ENCODE results near the gene CIDEB.

DNA sequence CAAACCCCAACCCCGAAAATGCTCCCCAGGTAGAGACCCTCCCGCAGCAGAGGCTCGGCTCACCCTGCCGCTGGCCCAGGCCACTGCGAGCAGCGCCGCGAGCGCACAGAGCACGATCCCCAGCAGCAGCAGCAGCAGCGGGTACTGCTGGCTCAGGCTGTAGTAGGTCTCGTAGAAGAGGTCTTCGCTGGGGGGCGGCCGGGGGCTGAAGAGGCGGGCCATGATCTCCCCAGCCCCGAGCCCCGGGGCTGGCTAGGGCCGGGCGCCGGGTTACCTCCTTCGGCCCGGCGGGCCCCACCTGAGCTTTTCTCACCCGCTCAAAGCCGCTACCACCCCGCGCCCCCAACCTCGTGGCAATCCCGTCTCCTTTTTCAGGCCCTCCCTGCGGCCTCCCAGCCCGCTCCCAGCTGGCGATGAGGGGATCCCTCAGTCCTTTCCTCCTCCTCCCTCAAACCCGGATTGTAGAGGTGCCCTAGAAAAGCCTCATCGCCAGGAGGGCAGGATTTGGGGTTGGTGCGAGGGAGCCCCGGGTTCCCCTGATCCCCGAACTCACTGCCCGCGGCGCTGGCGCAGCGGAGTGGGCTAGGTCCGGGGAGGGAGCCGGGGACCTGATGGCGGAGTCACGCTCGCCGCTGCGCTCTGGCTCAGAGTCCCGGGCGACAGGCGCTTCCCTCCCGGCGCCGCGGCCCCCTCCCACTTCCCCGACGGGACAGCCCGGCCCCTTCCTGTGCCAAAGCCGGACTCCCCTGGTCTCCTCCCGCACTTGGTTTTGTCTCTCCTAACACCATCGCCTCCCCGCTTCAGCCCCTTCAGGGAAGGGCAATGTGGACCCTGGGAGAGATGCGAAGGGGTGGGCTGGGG is 26.9 kb upstream of the CIDEB start, which contains the start of gene ADCY4:
- TF ChIP-seq, protein P1, sequence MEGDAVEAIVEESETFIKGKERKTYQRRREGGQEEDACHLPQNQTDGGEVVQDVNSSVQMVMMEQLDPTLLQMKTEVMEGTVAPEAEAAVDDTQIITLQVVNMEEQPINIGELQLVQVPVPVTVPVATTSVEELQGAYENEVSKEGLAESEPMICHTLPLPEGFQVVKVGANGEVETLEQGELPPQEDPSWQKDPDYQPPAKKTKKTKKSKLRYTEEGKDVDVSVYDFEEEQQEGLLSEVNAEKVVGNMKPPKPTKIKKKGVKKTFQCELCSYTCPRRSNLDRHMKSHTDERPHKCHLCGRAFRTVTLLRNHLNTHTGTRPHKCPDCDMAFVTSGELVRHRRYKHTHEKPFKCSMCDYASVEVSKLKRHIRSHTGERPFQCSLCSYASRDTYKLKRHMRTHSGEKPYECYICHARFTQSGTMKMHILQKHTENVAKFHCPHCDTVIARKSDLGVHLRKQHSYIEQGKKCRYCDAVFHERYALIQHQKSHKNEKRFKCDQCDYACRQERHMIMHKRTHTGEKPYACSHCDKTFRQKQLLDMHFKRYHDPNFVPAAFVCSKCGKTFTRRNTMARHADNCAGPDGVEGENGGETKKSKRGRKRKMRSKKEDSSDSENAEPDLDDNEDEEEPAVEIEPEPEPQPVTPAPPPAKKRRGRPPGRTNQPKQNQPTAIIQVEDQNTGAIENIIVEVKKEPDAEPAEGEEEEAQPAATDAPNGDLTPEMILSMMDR (IDR thresholded peaks at IDR 0.05) = no peak
- TF ChIP-seq POLR2A (IDR thresholded peaks at IDR 0.05) = peak in 1 of 2 donors; percentile 38

Measured in adrenal gland (tissue), 5 donors.